Mucosa of descending colon (tissue), 3 donors: ENCODE results near the gene ATP6V0B. TPM values are rescaled to one million over a fixed set of nuclear protein-coding genes. Genes with fewer than 3 reads are reported as not detected.
A peak's percentile ranks its signal among the peaks of the same experiment; 100 is the strongest.

Source experiments
- ATAC-seq: fragments of 200-7000 bp; cut with Tn5 transposase; one replicate; pipeline ENCODE4 v1.9.1; 2020; ENCODE audit warnings: mild to moderate bottlenecking, moderate library complexity
- DNase-seq, 3 donors: peaks; one replicate each; pipeline ENCODE4 v3.0.0-alpha.2; 2020
- H3K36me3 ChIP-seq: fragments of 200-600 bp; one replicate; pipeline ENCODE4 v1.8.0; 2021; ENCODE audit warnings: low read depth, mild to moderate bottlenecking
- H3K4me1 ChIP-seq: fragments of 200-600 bp; one replicate; pipeline ENCODE4 v1.8.0; 2021; ENCODE audit warnings: low read depth, mild to moderate bottlenecking
- H3K4me3 ChIP-seq: fragments of 200-600 bp; one replicate; pipeline ENCODE4 v1.8.0; 2021; ENCODE audit warnings: mild to moderate bottlenecking
- H3K9me3 ChIP-seq: fragments of 200-600 bp; one replicate; pipeline ENCODE4 v1.8.0; 2021; ENCODE audit warnings: mild to moderate bottlenecking
- CTCF ChIP-seq: fragments of 200-600 bp; IDR thresholded peaks from one replicate; pipeline ENCODE4 v1.8.0; 2022; ENCODE audit warnings: antibody characterized with exemption, mild to moderate bottlenecking
- intact Hi-C, 2 donors: fragments of 100-400 bp; cut with DNase I in 1 of 2; cut with micrococcal nuclease in 1 of 2; formaldehyde crosslinking; loops; one replicate each; pipeline versions ENCODE4 v1.11.0 to v1.11.1; 2022; cut with DNase I, micrococcal nuclease
- total RNA-seq, 3 donors: library from RNA; stranded (reverse); fragmentation: NEBNext Ultra II Directional in 2 of 3; extraction: Animal tissue kit (Norgen Biotek cat#: 25700) in 2 of 3; gene quantifications; one replicate each; pipeline versions ENCODE4 v1.2.1 to v1.2.4, GENCODE V29; 2021 to 2023
- donor health status: DM: no; HTN: no; CAD: no; lungs with moderate emphysema.
- donor health status: DM: no; HTN: no; CAD: no.
- donor health status: DM: no; HTN: yes; CAD: no.

The ATP6V0B gene
- total RNA-seq, 3 donors from 2014 or later, result 116 to 184 (median 158) TPM

GRCh38 chr1:43968348-43968948, 6.3 kb upstream of the ATP6V0B start:
- intact Hi-C loops, result no loop called here
- peaks cover 10% of the 10 kb centered on the region for H3K4me1 ChIP-seq
- no peaks in the 10 kb centered on the region for H3K9me3 ChIP-seq
- DNase-seq (peak in 1 of 3 donors; percentile 58), ATAC-seq (no peak)
- no peak overlapping the region for H3K4me3 ChIP-seq
- H3K36me3 ChIP-seq, result no peaks in the 10 kb centered on the region
- TF ChIP-seq CTCF, result no peak

- peaks cover 19% of the 10 kb centered on the region for H3K4me1 ChIP-seq
- intact Hi-C loops, result no loop called here
- H3K36me3 ChIP-seq, result no peaks in the 10 kb centered on the region
- ATAC-seq (no peak), DNase-seq (no peak)
- no peaks in the 10 kb centered on the region for H3K9me3 ChIP-seq
- no peak for TF ChIP-seq CTCF
- H3K4me3 ChIP-seq, result peak overlapping the region; percentile 36
Observed at GRCh38 chr1:43969416-43969745, 5.4 kb upstream of the ATP6V0B start.

- intact Hi-C loops, result no loop called here
- Histone ChIP-seq H3K4me3 (peak within 1 kb of the TSS; percentile 36), H3K4me1 (peaks cover 23% of the 10 kb centered on the region), H3K36me3 (no peaks in the 10 kb centered on the region), H3K9me3 (no peaks in the 10 kb centered on the region)
- peak; percentile 9 for TF ChIP-seq CTCF
- peak; percentile 96 to 97 (median 97) for DNase-seq
- peak; percentile 88 for ATAC-seq
Observed at GRCh38 chr1:43969746-43970466, 4.9 kb upstream of the ATP6V0B start, which contains the start of gene DPH2. Gene DPH2 (plus strand): TSS chr1:43970010. CDS start chr1:43970176, 166 bp downstream.

- ATAC-seq (no peak), DNase-seq (no peak)
- peaks cover 23% of the 10 kb centered on the region for H3K4me1 ChIP-seq
- intact Hi-C loops, result no loop called here
- TF ChIP-seq CTCF, result no peak
- peak overlapping the region; percentile 36 for H3K4me3 ChIP-seq
- no peaks in the 10 kb centered on the region for H3K9me3 ChIP-seq
- no peaks in the 10 kb centered on the region for H3K36me3 ChIP-seq
Observed at GRCh38 chr1:43970502-43970901, 4.3 kb upstream of the ATP6V0B start.

- DNase-seq, result no peak
- Histone ChIP-seq H3K36me3 (no peaks in the 10 kb centered on the region), H3K9me3 (no peaks in the 10 kb centered on the region), H3K4me1 (peaks cover 27% of the 10 kb centered on the region), H3K4me3 (no peak overlapping the region)
- TF ChIP-seq CTCF, result no peak
- intact Hi-C loops, result no loop called here
- no peak for ATAC-seq
Observed at GRCh38 chr1:43970911-43971310, 3.8 kb upstream of the ATP6V0B start.
